H9 (cell line): Measurements from ENCODE around the gene SERPINA6. TPM values are rescaled to one million over a fixed set of nuclear protein-coding genes. Genes with fewer than 3 reads are reported as not detected.

Source experiments
- DNase-seq: peaks from one replicate; pipeline ENCODE4 v3.0.0-alpha.2; 2017
- H2AFZ ChIP-seq: one replicate; pipeline ENCODE4 v1.6.1; 2013; ENCODE audit warnings: mild to moderate bottlenecking, low read length, control low read depth, moderate library complexity
- H2AK5ac ChIP-seq: 2 replicates; pipeline ENCODE4 v1.6.1; 2013; ENCODE audit warnings: low read length, control low read depth, mixed read lengths; ENCODE audit not compliant: insufficient read length
- H2BK120ac ChIP-seq: one replicate; pipeline ENCODE4 v1.6.1; 2013; ENCODE audit warnings: low read depth, mild to moderate bottlenecking, low read length, control low read depth, inconsistent platforms; ENCODE audit not compliant: poor library complexity, severe bottlenecking
- H2BK12ac ChIP-seq: 2 replicates; pipeline ENCODE4 v1.6.1; 2013; ENCODE audit warnings: low read length, control low read depth, mixed read lengths, low read depth; ENCODE audit not compliant: insufficient read length
- H2BK15ac ChIP-seq: 2 replicates; pipeline ENCODE4 v1.6.1; 2013; ENCODE audit warnings: low read depth, low read length, control low read depth
- H2BK20ac ChIP-seq: one replicate; pipeline ENCODE4 v1.6.1; 2013; ENCODE audit warnings: low read depth, mild to moderate bottlenecking, low read length, control low read depth, inconsistent platforms; ENCODE audit not compliant: poor library complexity, severe bottlenecking
- H2BK5ac ChIP-seq: 2 replicates; pipeline ENCODE4 v1.6.1; 2013; ENCODE audit warnings: low read length, control low read depth, mixed read lengths; ENCODE audit not compliant: insufficient read length
- H3K14ac ChIP-seq: 2 replicates; pipeline ENCODE4 v1.6.1; 2013; ENCODE audit warnings: low read length, control low read depth; ENCODE audit not compliant: insufficient read depth
- H3K18ac ChIP-seq: 2 replicates; pipeline ENCODE4 v1.6.1; 2013; ENCODE audit warnings: low read depth, mild to moderate bottlenecking, mixed read lengths, low read length, control low read depth; ENCODE audit not compliant: insufficient read length
- H3K23ac ChIP-seq: 2 replicates; pipeline ENCODE4 v1.6.1; 2013; ENCODE audit warnings: low read length, control low read depth, mixed read lengths, low read depth; ENCODE audit not compliant: insufficient read length
- H3K23me2 ChIP-seq: 2 replicates; pipeline ENCODE4 v1.6.1; 2013; ENCODE audit warnings: low read depth, mild to moderate bottlenecking, mixed read lengths, low read length, control low read depth; ENCODE audit not compliant: insufficient read length, poor library complexity, severe bottlenecking
- H3K27ac ChIP-seq: 2 replicates; pipeline ENCODE4 v1.5.1; 2013; ENCODE audit warnings: low read length, control low read depth, mixed read lengths, low read depth; ENCODE audit not compliant: insufficient read length
- H3K27me3 ChIP-seq: 2 replicates; pipeline ENCODE4 v1.6.1; 2013; ENCODE audit warnings: low read length, control low read depth, inconsistent platforms; ENCODE audit not compliant: insufficient read depth
- H3K4ac ChIP-seq: 2 replicates; pipeline ENCODE4 v1.6.1; 2013; ENCODE audit warnings: low read depth, mild to moderate bottlenecking, control low read depth, inconsistent platforms, low read length, moderate library complexity
- H3K4me1 ChIP-seq: 2 replicates; pipeline ENCODE4 v1.6.1; 2013; ENCODE audit warnings: low read length, control low read depth, inconsistent platforms; ENCODE audit not compliant: insufficient read depth
- H3K4me2 ChIP-seq: 2 replicates; pipeline ENCODE4 v1.6.1; 2013; ENCODE audit warnings: low read length, control low read depth, mixed read lengths; ENCODE audit not compliant: insufficient read length, insufficient read depth
- H3K56ac ChIP-seq: 2 replicates; pipeline ENCODE4 v1.6.1; 2013; ENCODE audit warnings: low read depth, mild to moderate bottlenecking, mixed read lengths, low read length, control low read depth; ENCODE audit not compliant: insufficient read length
- H3K79me1 ChIP-seq: 2 replicates; pipeline ENCODE4 v1.6.1; 2013; ENCODE audit warnings: low read depth, mild to moderate bottlenecking, moderate library complexity, low read length, control low read depth, inconsistent platforms; ENCODE audit not compliant: insufficient read depth, poor library complexity, severe bottlenecking
- H3K79me2 ChIP-seq: 2 replicates; pipeline ENCODE4 v1.6.1; 2013; ENCODE audit warnings: low read length, control low read depth, inconsistent platforms; ENCODE audit not compliant: insufficient read depth
- H3K9ac ChIP-seq: 2 replicates; pipeline ENCODE4 v1.6.1; 2013; ENCODE audit warnings: low read length, control low read depth, mixed read lengths; ENCODE audit not compliant: insufficient read length; ENCODE audit errors: extremely low read depth
- H3K9me3 ChIP-seq: one replicate; pipeline ENCODE4 v1.6.1; 2013; ENCODE audit warnings: low read depth, low read length, inconsistent platforms; ENCODE audit not compliant: control insufficient read depth
- H3T11ph ChIP-seq: one replicate; pipeline ENCODE4 v1.6.1; 2013; ENCODE audit warnings: mild to moderate bottlenecking, low read length, control low read depth, inconsistent platforms
- H4K20me1 ChIP-seq: one replicate; pipeline ENCODE4 v1.6.1; 2013; ENCODE audit not compliant: control insufficient read depth, insufficient read length, insufficient read depth
- H4K5ac ChIP-seq: 2 replicates; pipeline ENCODE4 v1.6.1; 2013; ENCODE audit warnings: low read depth, mild to moderate bottlenecking, mixed read lengths, low read length, control low read depth; ENCODE audit not compliant: insufficient read length
- H4K8ac ChIP-seq: replicated peaks from 2 replicates; pipeline ENCODE4 v1.6.1; 2013; ENCODE audit warnings: low read length, control low read depth, mixed read lengths, low read depth; ENCODE audit not compliant: insufficient read length
- H4K91ac ChIP-seq: 2 replicates; pipeline ENCODE4 v1.6.1; 2013; ENCODE audit warnings: low read depth, mild to moderate bottlenecking, moderate library complexity, mixed read lengths, low read length, control low read depth; ENCODE audit not compliant: insufficient read length
- H3K27ac Mint-ChIP-seq, 3 experiments: 2 replicates in 2 of 3; 3 replicates in 1 of 3; pipeline ENCODE4 v1.8.0; 2020 to 2021; ENCODE audit warnings: mixed read lengths in 3 of 3, mild to moderate bottlenecking in 1 of 3, moderate library complexity in 1 of 3
- H3K27me3 Mint-ChIP-seq: 2 replicates; pipeline ENCODE4 v1.8.0; 2021; ENCODE audit warnings: low read depth, mild to moderate bottlenecking, moderate library complexity, mixed read lengths
- H3K36me3 Mint-ChIP-seq, 3 experiments: 2 replicates in 2 of 3; 3 replicates in 1 of 3; pipeline ENCODE4 v1.8.0; 2020 to 2021; ENCODE audit warnings: low read depth in 3 of 3, mixed read lengths in 3 of 3; ENCODE audit not compliant: insufficient read depth in 1 of 3
- H3K4me1 Mint-ChIP-seq, 2 experiments: 2 replicates each; pipeline ENCODE4 v1.8.0; 2020; ENCODE audit warnings: mixed read lengths in 2 of 2
- H3K4me3 Mint-ChIP-seq, 2 experiments: 2 replicates in 1 of 2; 3 replicates in 1 of 2; pipeline ENCODE4 v1.8.0; 2020 to 2021; ENCODE audit warnings: mild to moderate bottlenecking in 2 of 2, mixed read lengths in 2 of 2, moderate library complexity in 1 of 2
- H3K9me3 Mint-ChIP-seq, 2 experiments: 2 replicates in 1 of 2; 3 replicates in 1 of 2; pipeline ENCODE4 v1.8.0; 2020; ENCODE audit warnings: mild to moderate bottlenecking in 2 of 2, mixed read lengths in 2 of 2, moderate library complexity in 1 of 2
- CTCF ChIP-seq: fragments of 200-600 bp; sonication (generic); conservative IDR thresholded peaks from 3 replicates; pipeline ENCODE4 v1.8.0; 2021; ENCODE audit warnings: antibody characterized with exemption, mild to moderate bottlenecking
- WGBS: extraction: QIAGEN DNeasy Blood & Tissue Kit; methylation state at CpG from one replicate; pipeline ENCODE4 v1.1.7; 2013; ENCODE audit warnings: missing lambda C conversion rate, low lambda C conversion rate, mixed read lengths; ENCODE audit not compliant: insufficient read length; ENCODE audit errors: extremely low coverage; 5-methylcytosine and 5-hydroxymethylcytosine counted together
- total RNA-seq: library from RNA; stranded (reverse); gene quantifications from 2 replicates; pipeline ENCODE4 v1.2.1, GENCODE V29; 2021

Gene SERPINA6
- total RNA-seq, 1 experiment from 2014 or later, result not detected

GRCh38 chr14:94364964-94365363 lies 41.8 kb upstream of the SERPINA6 start:
- Mint-ChIP-seq H3K4me3 (no peak overlapping the region), H3K27ac (no peak overlapping the region), H3K9me3 (no peaks in the 10 kb centered on the region; a peak in 1 of 5 replicates), H3K27me3 (no peaks in the 10 kb centered on the region; the same call in 1 of the 2 replicates), H3K4me1 (peaks cover 5 to 10% of the 10 kb centered on the region in 2 experiments; a peak in 2 of 4 replicates), H3K36me3 (no peaks in the 10 kb centered on the region)
- Histone ChIP-seq H2AK5ac (no peak overlapping the region), H3K27ac (no peak overlapping the region), H3K14ac (no peak overlapping the region), H3K4me2 (no peak overlapping the region), H4K91ac (no peak overlapping the region), H3K4me1 (no peaks in the 10 kb centered on the region), H2BK120ac (no peak overlapping the region), H3K9ac (no peak overlapping the region), H3K27me3 (no peaks in the 10 kb centered on the region), H2BK15ac (no peak overlapping the region), H3K23me2 (no peaks in the 10 kb centered on the region), H4K8ac (no peak overlapping the region), H3K9me3 (no peaks in the 10 kb centered on the region), H3K79me1 (no peaks in the 10 kb centered on the region), H3T11ph (no peak overlapping the region), H4K5ac (no peak overlapping the region), H2BK5ac (no peak overlapping the region), H2BK20ac (no peak overlapping the region), H3K18ac (no peak overlapping the region), H3K23ac (no peak overlapping the region), H2AFZ (no peak overlapping the region), H3K79me2 (no peaks in the 10 kb centered on the region), H2BK12ac (no peak overlapping the region), H3K56ac (no peak overlapping the region), H4K20me1 (no peaks in the 10 kb centered on the region), H3K4ac (no peak overlapping the region)
- no peak for DNase-seq
- no CpG with 5 or more reads among the region's 5 CpGs for WGBS
- no peak for TF ChIP-seq CTCF
